HepG2 (cell line): Measurements from ENCODE around the gene SLC4A7. TPM values are rescaled to one million over a fixed set of nuclear protein-coding genes. Genes with fewer than 3 reads are reported as not detected.

Source experiments
- CEBPG ChIP-seq: IDR thresholded peaks from 2 replicates; pipeline ENCODE4 v1.6.1; 2016
- DPF2 ChIP-seq: sonication (generic); formaldehyde crosslinking; IDR thresholded peaks from 2 replicates; pipeline ENCODE4 v1.4.0; 2020; ENCODE audit warnings: mild to moderate bottlenecking, low read depth, missing genetic modification reagents, borderline replicate concordance
- IRF2 ChIP-seq: IDR thresholded peaks from 2 replicates; pipeline ENCODE4 v1.6.1; 2018; ENCODE audit warnings: missing genetic modification reagents, missing compliant biosample characterization
- KDM6A ChIP-seq: IDR thresholded peaks from 2 replicates; pipeline ENCODE4 v1.6.1; 2016; ENCODE audit warnings: low read depth
- MTF2 ChIP-seq: sonication (generic); formaldehyde crosslinking; IDR thresholded peaks from 2 replicates; pipeline ENCODE4 v1.5.0; 2020; ENCODE audit warnings: missing genetic modification reagents, borderline replicate concordance
- POGZ ChIP-seq: sonication (generic); formaldehyde crosslinking; IDR thresholded peaks from 2 replicates; pipeline ENCODE4 v1.4.0; 2020; ENCODE audit warnings: mild to moderate bottlenecking, missing genetic modification reagents
- SOX5 ChIP-seq: IDR thresholded peaks from 2 replicates; pipeline ENCODE4 v1.6.1; 2016; ENCODE audit warnings: borderline replicate concordance
- ZNF460 ChIP-seq: sonication (generic); formaldehyde crosslinking; IDR thresholded peaks from 2 replicates; pipeline ENCODE4 v1.5.1; 2020; ENCODE audit warnings: missing genetic modification reagents, mild to moderate bottlenecking, borderline replicate concordance
- ZNF569 ChIP-seq: sonication (generic); formaldehyde crosslinking; IDR thresholded peaks from 2 replicates; pipeline ENCODE4 v1.5.0; 2020; ENCODE audit warnings: mild to moderate bottlenecking, missing genetic modification reagents, moderate library complexity, borderline replicate concordance
- ZNF841 ChIP-seq: sonication (generic); formaldehyde crosslinking; IDR thresholded peaks from 2 replicates; pipeline ENCODE4 v1.8.1; 2023; ENCODE audit warnings: missing genetic modification reagents, borderline replicate concordance
- polyA plus RNA-seq, 8 experiments: library from polyadenylated mRNA; depleted of rRNA in 3 of 8; stranded (reverse) in 7 of 8; unstranded in 1 of 8; fragments of >200 nt; fragmentation: Illumina TruSeq in 4 of 8; extraction: Trizol in 4 of 8; gene quantifications; 2 replicates each; pipeline versions ENCODE4 v1.2.1 to v1.2.3, GENCODE V29; 2011 to 2016; ENCODE audit warnings: low read depth in 4 of 8, missing spikeins in 1 of 8, mixed read lengths in 1 of 8; ENCODE audit not compliant: insufficient read depth in 1 of 8
- total RNA-seq, 5 experiments: library from RNA; depleted of rRNA; stranded (reverse); fragments of >200 nt; fragmentation: Illumina TruSeq; extraction: Trizol; gene quantifications; 2 replicates each; pipeline ENCODE4 v1.2.3, GENCODE V29; 2016; ENCODE audit warnings: low read depth in 1 of 5
- TF ChIP-seq, protein P1 (sequence below): sonication (generic); formaldehyde crosslinking; IDR thresholded peaks from 2 replicates; pipeline ENCODE4 v1.4.0; 2020; ENCODE audit warnings: missing genetic modification reagents; ENCODE audit errors: not compliant biosample characterization
- TF ChIP-seq, protein P2 (sequence below): sonication (generic); formaldehyde crosslinking; IDR thresholded peaks from 2 replicates; pipeline ENCODE4 v1.5.1; 2020; ENCODE audit warnings: mild to moderate bottlenecking, missing genetic modification reagents, borderline replicate concordance
- TF ChIP-seq, protein P3 (sequence below), 2 experiments: fragments of 450-650 bp in 1 of 2; sonication (generic) in 1 of 2; formaldehyde crosslinking; IDR thresholded peaks; 2 replicates each; pipeline versions ENCODE4 v1.5.0 to v1.8.0; 2020 to 2022; ENCODE audit warnings: mild to moderate bottlenecking in 1 of 2, missing genetic modification reagents in 1 of 2
- TF ChIP-seq, protein P4 (sequence below): sonication (generic); formaldehyde crosslinking; IDR thresholded peaks from 2 replicates; pipeline ENCODE4 v1.4.0; 2020; ENCODE audit warnings: mild to moderate bottlenecking, missing genetic modification reagents, borderline replicate concordance

The SLC4A7 gene
- total and polyA plus RNA-seq, 2 of the 13 experiments (the other 11 are each of a cell fraction or from before 2014, with no cell fraction given): 16.4 to 43.8 TPM

DNA sequence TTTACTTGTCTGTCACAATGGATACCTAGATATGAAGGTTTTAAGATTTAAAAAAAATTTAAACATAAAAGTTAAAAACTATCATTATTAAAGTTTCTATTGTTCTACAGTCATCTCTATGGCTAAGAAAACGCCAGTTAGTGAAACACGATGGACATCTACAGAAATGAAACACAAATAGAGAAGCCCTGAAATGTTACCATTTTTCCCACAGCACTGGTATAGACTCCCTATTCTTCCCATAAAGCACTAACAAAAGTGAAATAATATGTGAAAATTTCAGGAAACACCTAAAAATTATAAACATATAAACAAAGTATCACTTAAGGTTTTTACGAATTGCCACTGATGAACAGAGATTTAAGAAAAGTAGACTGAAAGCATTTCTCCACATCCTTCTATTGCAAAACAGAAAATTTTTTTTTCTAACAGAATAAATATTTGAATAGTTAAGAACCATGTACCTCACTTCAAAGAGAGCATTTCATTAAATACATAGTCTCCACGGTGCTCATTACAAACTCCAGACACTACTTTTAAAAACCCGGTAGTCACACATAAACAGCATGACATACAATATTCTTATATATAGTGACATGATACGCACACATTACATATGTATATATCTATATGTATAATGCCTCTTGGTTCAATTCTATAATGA, 107.9 kb downstream of the SLC4A7 start (continued):
- no peak for TF ChIP-seq ZNF569 (CRISPR knock-in tag)
- TF ChIP-seq ZNF841 (CRISPR knock-in tag): no peak
- peak; percentile 60; the same call in 1 of the 2 replicates for TF ChIP-seq KDM6A
- TF ChIP-seq, protein P1, sequence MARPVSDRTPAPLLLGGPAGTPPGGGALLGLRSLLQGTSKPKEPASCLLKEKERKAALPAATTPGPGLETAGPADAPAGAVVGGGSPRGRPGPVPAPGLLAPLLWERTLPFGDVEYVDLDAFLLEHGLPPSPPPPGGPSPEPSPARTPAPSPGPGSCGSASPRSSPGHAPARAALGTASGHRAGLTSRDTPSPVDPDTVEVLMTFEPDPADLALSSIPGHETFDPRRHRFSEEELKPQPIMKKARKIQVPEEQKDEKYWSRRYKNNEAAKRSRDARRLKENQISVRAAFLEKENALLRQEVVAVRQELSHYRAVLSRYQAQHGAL (CRISPR knock-in tag): no peak
- TF ChIP-seq CEBPG (CRISPR knock-in tag): peak; percentile 80
- TF ChIP-seq POGZ (CRISPR knock-in tag): peak; percentile 30; the same call in 1 of the 2 replicates
- TF ChIP-seq, protein P2, sequence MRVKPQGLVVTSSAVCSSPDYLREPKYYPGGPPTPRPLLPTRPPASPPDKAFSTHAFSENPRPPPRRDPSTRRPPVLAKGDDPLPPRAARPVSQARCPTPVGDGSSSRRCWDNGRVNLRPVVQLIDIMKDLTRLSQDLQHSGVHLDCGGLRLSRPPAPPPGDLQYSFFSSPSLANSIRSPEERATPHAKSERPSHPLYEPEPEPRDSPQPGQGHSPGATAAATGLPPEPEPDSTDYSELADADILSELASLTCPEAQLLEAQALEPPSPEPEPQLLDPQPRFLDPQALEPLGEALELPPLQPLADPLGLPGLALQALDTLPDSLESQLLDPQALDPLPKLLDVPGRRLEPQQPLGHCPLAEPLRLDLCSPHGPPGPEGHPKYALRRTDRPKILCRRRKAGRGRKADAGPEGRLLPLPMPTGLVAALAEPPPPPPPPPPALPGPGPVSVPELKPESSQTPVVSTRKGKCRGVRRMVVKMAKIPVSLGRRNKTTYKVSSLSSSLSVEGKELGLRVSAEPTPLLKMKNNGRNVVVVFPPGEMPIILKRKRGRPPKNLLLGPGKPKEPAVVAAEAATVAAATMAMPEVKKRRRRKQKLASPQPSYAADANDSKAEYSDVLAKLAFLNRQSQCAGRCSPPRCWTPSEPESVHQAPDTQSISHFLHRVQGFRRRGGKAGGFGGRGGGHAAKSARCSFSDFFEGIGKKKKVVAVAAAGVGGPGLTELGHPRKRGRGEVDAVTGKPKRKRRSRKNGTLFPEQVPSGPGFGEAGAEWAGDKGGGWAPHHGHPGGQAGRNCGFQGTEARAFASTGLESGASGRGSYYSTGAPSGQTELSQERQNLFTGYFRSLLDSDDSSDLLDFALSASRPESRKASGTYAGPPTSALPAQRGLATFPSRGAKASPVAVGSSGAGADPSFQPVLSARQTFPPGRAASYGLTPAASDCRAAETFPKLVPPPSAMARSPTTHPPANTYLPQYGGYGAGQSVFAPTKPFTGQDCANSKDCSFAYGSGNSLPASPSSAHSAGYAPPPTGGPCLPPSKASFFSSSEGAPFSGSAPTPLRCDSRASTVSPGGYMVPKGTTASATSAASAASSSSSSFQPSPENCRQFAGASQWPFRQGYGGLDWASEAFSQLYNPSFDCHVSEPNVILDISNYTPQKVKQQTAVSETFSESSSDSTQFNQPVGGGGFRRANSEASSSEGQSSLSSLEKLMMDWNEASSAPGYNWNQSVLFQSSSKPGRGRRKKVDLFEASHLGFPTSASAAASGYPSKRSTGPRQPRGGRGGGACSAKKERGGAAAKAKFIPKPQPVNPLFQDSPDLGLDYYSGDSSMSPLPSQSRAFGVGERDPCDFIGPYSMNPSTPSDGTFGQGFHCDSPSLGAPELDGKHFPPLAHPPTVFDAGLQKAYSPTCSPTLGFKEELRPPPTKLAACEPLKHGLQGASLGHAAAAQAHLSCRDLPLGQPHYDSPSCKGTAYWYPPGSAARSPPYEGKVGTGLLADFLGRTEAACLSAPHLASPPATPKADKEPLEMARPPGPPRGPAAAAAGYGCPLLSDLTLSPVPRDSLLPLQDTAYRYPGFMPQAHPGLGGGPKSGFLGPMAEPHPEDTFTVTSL: peak; percentile 76; the same call in 1 of the 2 replicates
- TF ChIP-seq, protein P3, sequence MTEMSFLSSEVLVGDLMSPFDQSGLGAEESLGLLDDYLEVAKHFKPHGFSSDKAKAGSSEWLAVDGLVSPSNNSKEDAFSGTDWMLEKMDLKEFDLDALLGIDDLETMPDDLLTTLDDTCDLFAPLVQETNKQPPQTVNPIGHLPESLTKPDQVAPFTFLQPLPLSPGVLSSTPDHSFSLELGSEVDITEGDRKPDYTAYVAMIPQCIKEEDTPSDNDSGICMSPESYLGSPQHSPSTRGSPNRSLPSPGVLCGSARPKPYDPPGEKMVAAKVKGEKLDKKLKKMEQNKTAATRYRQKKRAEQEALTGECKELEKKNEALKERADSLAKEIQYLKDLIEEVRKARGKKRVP (CRISPR knock-in tag; IDR thresholded peaks at IDR 0.05): 0 out of 4 replicates have a peak, but pooled peaks of 1 of the 2 experiments have one; percentile 31
- no peak for TF ChIP-seq ZNF460 (CRISPR knock-in tag)
- peak; percentile 69; the same call in 1 of the 2 replicates for TF ChIP-seq SOX5 (CRISPR knock-in tag)
- 0 out of 2 replicates have a peak, but pooled peaks have one; percentile 48 for TF ChIP-seq DPF2 (CRISPR knock-in tag)
- TF ChIP-seq, protein P4, sequence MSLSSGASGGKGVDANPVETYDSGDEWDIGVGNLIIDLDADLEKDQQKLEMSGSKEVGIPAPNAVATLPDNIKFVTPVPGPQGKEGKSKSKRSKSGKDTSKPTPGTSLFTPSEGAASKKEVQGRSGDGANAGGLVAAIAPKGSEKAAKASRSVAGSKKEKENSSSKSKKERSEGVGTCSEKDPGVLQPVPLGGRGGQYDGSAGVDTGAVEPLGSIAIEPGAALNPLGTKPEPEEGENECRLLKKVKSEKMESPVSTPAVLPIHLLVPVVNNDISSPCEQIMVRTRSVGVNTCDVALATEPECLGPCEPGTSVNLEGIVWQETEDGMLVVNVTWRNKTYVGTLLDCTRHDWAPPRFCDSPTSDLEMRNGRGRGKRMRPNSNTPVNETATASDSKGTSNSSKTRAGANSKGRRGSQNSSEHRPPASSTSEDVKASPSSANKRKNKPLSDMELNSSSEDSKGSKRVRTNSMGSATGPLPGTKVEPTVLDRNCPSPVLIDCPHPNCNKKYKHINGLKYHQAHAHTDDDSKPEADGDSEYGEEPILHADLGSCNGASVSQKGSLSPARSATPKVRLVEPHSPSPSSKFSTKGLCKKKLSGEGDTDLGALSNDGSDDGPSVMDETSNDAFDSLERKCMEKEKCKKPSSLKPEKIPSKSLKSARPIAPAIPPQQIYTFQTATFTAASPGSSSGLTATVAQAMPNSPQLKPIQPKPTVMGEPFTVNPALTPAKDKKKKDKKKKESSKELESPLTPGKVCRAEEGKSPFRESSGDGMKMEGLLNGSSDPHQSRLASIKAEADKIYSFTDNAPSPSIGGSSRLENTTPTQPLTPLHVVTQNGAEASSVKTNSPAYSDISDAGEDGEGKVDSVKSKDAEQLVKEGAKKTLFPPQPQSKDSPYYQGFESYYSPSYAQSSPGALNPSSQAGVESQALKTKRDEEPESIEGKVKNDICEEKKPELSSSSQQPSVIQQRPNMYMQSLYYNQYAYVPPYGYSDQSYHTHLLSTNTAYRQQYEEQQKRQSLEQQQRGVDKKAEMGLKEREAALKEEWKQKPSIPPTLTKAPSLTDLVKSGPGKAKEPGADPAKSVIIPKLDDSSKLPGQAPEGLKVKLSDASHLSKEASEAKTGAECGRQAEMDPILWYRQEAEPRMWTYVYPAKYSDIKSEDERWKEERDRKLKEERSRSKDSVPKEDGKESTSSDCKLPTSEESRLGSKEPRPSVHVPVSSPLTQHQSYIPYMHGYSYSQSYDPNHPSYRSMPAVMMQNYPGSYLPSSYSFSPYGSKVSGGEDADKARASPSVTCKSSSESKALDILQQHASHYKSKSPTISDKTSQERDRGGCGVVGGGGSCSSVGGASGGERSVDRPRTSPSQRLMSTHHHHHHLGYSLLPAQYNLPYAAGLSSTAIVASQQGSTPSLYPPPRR (CRISPR knock-in tag): peak; percentile 39; the same call in 1 of the 2 replicates
- no peak for TF ChIP-seq MTF2 (CRISPR knock-in tag)
- peak; percentile 29; the same call in 1 of the 2 replicates for TF ChIP-seq IRF2
